Brain microvascular endothelial cell (primary cell): ENCODE data around the gene EEF2K.

Source experiments
- DNase-seq: peaks from one replicate; pipeline ENCODE4 v3.0.0-alpha.2; 2020
- H3K27ac ChIP-seq: fragments of 250-450 bp; sonication (Bioruptor Pico); 2 replicates; pipeline ENCODE4 v1.5.1; 2020; ENCODE audit warnings: mild to moderate bottlenecking, moderate library complexity
- H3K27me3 ChIP-seq: fragments of 250-450 bp; sonication (Bioruptor Pico); replicated peaks from 2 replicates; pipeline ENCODE4 v1.5.1; 2020; ENCODE audit warnings: mild to moderate bottlenecking
- H3K36me3 ChIP-seq: fragments of 250-450 bp; sonication (Bioruptor Pico); replicated peaks from 2 replicates; pipeline ENCODE4 v1.5.1; 2020; ENCODE audit warnings: mild to moderate bottlenecking
- H3K4me3 ChIP-seq: 2 replicates; pipeline ENCODE4 v1.5.1; 2011; ENCODE audit warnings: low read depth, mild to moderate bottlenecking, control low read depth, low read length, moderate library complexity
- in situ Hi-C: cut with HindIII; loops from 2 replicates; pipeline ENCODE4 v1.10.0; 2017; ENCODE audit warnings: low sequenced_read_pairs, low pct_ligation_motif_present
- TF ChIP-seq, protein P1 (sequence below): IDR thresholded peaks from 2 replicates; pipeline ENCODE4 v1.5.1; 2011; ENCODE audit warnings: low read depth, mild to moderate bottlenecking, moderate library complexity, low read length, control low read depth, inconsistent platforms; ENCODE audit errors: missing control alignments

EEF2K gene

DNA sequence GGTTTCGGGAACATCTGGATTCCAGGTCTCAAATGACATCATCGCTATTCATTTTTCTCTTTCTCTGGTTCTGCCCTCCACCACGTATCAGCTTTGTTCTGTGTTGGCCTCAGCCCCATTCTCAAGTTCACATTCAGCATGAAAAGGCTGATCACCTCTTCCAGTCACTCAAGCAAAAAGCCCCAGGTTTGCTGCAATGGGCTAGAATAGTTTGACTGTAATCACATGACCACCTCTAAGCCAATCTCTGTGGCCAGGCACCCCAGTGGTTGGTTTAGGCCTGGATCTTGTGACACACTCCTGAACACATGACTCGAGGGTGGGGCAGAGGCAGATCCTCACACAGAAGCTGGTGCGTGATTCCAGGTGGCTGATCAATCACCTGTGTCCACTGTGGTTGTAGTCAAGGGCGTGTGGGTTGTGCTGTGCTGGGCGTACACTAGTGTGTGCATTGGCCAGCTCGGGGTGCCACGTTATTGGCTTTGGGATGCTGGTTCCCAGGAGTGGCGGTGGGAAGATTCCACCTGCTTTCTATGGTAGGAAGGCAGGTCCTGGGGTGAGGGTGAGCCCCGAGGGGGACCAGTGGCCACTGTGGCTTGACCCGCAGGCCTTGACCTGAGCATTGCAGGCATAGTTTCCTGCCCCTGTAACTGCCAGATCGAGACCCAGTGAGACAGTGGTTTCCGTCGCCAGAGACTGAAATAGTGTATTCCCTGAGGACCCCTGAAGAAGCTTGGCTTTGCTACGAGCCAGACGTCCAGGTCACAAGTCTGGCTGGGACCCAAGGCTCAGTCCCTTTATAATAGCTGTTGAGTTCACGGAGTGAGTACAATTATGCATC, 12.0 kb downstream of the EEF2K start:
- no peak overlapping the region for H3K27ac ChIP-seq

DNA sequence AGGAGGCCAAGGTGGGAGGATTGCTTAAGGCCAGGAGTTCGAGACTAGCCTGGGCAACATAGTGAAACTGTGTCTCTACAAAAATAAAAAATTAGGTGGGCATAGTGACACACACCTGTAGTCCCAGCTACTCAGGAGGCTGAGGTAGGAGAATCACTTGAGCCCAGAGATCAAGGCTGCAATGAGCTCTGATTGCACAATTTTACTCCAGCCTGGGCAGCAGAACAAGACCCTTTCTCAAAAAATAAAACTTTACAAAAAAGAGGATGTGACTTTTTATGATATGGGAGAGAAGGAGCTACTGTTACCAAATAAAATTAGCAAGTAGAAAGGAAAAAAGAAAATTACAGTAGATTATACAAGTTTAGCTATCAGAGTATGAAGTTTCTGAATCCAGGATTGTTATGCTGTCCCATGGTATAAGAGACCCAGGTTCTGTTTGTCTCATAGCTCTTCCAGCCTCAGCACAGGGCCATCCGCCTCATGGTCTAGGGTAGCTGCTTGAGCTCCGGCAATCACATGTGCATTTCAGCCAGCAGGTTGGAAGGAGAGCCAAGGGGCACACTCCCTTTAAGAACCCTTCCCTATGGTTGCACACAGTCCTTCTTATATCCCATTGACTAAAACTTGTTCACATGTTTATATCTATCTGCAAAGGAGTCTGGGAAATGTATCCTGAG, 13.5 kb downstream of the EEF2K start:
- in situ Hi-C loops, result no loop called here
- no peaks in the 10 kb centered on the region for H3K27me3 ChIP-seq
- no peak overlapping the region for H3K27ac ChIP-seq
- no peak for DNase-seq
- no peak overlapping the region for H3K4me3 ChIP-seq
- H3K36me3 ChIP-seq, result peaks cover 2% of the 10 kb centered on the region
- TF ChIP-seq, protein P1, sequence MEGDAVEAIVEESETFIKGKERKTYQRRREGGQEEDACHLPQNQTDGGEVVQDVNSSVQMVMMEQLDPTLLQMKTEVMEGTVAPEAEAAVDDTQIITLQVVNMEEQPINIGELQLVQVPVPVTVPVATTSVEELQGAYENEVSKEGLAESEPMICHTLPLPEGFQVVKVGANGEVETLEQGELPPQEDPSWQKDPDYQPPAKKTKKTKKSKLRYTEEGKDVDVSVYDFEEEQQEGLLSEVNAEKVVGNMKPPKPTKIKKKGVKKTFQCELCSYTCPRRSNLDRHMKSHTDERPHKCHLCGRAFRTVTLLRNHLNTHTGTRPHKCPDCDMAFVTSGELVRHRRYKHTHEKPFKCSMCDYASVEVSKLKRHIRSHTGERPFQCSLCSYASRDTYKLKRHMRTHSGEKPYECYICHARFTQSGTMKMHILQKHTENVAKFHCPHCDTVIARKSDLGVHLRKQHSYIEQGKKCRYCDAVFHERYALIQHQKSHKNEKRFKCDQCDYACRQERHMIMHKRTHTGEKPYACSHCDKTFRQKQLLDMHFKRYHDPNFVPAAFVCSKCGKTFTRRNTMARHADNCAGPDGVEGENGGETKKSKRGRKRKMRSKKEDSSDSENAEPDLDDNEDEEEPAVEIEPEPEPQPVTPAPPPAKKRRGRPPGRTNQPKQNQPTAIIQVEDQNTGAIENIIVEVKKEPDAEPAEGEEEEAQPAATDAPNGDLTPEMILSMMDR, result no peak

More for the DNA sequence above, 12.0 kb downstream of the EEF2K start:
- no peaks in the 10 kb centered on the region for H3K27me3 ChIP-seq
- peaks cover 2% of the 10 kb centered on the region for H3K36me3 ChIP-seq
- DNase-seq, result no peak
- H3K4me3 ChIP-seq, result no peak overlapping the region
- in situ Hi-C loops, result no loop called here
- TF ChIP-seq, protein P1, result no peak

DNA sequence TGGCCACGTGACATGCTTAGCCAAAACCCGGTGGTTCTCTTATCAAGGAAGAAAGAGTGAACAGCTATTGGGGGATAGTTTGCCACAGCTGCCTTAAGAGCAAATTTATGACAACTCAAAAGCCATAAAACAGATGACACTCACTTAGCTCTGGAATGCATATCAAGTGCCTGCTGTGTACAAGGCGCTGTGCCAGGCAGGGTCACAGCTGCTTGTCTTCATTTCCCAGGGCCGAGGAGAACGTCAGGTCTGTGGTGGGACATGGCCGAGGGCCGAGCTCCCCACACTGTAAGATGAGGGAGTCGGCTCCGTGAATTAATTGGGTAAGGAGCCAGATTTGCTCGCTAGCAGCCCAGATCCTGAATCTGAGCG, 14.0 kb downstream of the EEF2K start:
- TF ChIP-seq, protein P1, result no peak
- H3K36me3 ChIP-seq, result no peaks in the 10 kb centered on the region
- in situ Hi-C loops, result no loop called here
- H3K27me3 ChIP-seq, result no peaks in the 10 kb centered on the region
- H3K4me3 ChIP-seq, result no peak overlapping the region
- DNase-seq, result no peak
- H3K27ac ChIP-seq, result no peak overlapping the region

DNA sequence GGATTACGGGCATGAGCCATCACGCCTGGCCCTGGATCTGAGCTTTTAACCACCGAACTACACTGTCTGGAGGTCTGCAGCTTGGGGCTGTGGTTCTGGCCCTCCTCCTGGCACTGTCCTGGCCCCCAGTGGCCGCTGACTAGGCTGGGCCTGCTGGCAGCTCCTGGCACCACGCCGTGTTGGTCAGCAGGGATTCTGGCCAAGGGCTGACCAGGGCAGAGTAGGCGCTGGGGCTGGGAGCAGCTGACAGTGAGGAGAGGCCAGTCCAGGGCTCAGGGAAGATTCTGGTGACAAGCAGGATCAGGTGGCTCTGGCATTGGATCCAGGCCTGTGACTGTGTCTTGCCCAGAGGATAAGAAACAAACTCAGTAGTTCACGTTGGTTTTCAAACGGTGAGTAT, 14.6 kb downstream of the EEF2K start:
- Histone ChIP-seq H3K27me3 (no peaks in the 10 kb centered on the region), H3K36me3 (no peaks in the 10 kb centered on the region), H3K27ac (no peak overlapping the region)

DNA sequence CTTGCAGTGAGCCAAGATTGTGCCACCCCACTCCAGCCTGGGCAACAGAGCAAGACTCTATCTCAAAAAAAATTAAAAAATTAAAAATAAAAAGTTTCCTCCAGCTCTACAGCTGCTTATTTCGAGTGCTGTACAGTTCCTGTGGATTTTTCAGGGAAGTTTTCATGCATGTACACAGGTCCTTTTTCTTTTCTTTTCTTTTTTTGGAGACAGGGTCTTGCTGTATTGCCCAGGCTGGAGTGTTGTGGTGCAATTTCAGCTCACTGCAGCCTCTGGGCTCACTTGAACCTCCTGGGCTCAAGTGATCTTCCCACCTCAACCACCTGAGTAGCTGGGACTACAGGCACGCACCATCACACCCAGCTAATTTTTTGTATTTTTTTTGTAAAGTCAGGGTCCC, 15.9 kb downstream of the EEF2K start:
- DNase-seq, result no peak
- no peaks in the 10 kb centered on the region for H3K27me3 ChIP-seq
- H3K36me3 ChIP-seq, result no peaks in the 10 kb centered on the region
- H3K27ac ChIP-seq, result no peak overlapping the region
- no peak overlapping the region for H3K4me3 ChIP-seq
- TF ChIP-seq, protein P1, result no peak
- in situ Hi-C loops, result no loop called here

More for the DNA sequence above, 14.6 kb downstream of the EEF2K start:
- DNase-seq, result no peak
- in situ Hi-C loops, result no loop called here
- no peak overlapping the region for H3K4me3 ChIP-seq
- TF ChIP-seq, protein P1, result no peak
